ENCODE results near the gene LRRC10.

LRRC10 gene

GRCh38 chr12:69610729-69611128, at the start of gene LRRC10:
TSS of gene LRRC10 (minus strand) at chr12:69610907. CDS start at chr12:69610838, 69 bp downstream.
- no peak for DNase-seq (ENCODE audit: low read depth, low spot score)

GRCh38 chr12:69660164-69660863, 49.6 kb upstream of the LRRC10 start:
- DNase-seq (ENCODE audit: low read depth, low spot score) = no peak

GRCh38 chr12:69658203-69658602, 47.5 kb upstream of the LRRC10 start:
- no peak for DNase-seq (ENCODE audit: low read depth, low spot score)

GRCh38 chr12:69657376-69658137, 46.9 kb upstream of the LRRC10 start:
- no peak for DNase-seq (ENCODE audit: low read depth, low spot score)

- no peak for DNase-seq (ENCODE audit: low read depth, low spot score)
These were observed 45.1 kb upstream of the LRRC10 start for GRCh38 chr12:69655616-69656340.

- no peak for DNase-seq (ENCODE audit: low read depth, low spot score)
These were observed 43.0 kb upstream of the LRRC10 start for GRCh38 chr12:69653703-69654102.

GRCh38 chr12:69651922-69652321, 41.2 kb upstream of the LRRC10 start:
- DNase-seq (ENCODE audit: low read depth, low spot score) = no peak

GRCh38 chr12:69649529-69649928, 38.8 kb upstream of the LRRC10 start:
- DNase-seq (ENCODE audit: low read depth, low spot score) = no peak

GRCh38 chr12:69648476-69648875, 37.8 kb upstream of the LRRC10 start:
- no peak for DNase-seq (ENCODE audit: low read depth, low spot score)

GRCh38 chr12:69647178-69647577, 36.5 kb upstream of the LRRC10 start:
- no peak for DNase-seq (ENCODE audit: low read depth, low spot score)

GRCh38 chr12:69645031-69645430, 34.3 kb upstream of the LRRC10 start:
- no peak for DNase-seq (ENCODE audit: low read depth, low spot score)

GRCh38 chr12:69644511-69644910, 33.8 kb upstream of the LRRC10 start:
- no peak for DNase-seq (ENCODE audit: low read depth, low spot score)

GRCh38 chr12:69642531-69642930, 31.8 kb upstream of the LRRC10 start:
- DNase-seq (ENCODE audit: low read depth, low spot score) = no peak

GRCh38 chr12:69641546-69641945, 30.8 kb upstream of the LRRC10 start:
- DNase-seq (ENCODE audit: low read depth, low spot score) = no peak

- peak; percentile 26 for DNase-seq (ENCODE audit: low read depth, low spot score)
These were observed 28.8 kb upstream of the LRRC10 start for GRCh38 chr12:69639400-69640016.

- DNase-seq (ENCODE audit: low read depth, low spot score) = no peak
These were observed 22.4 kb upstream of the LRRC10 start for GRCh38 chr12:69633061-69633460.

- no peak for DNase-seq (ENCODE audit: low read depth, low spot score)
These were observed 19.5 kb upstream of the LRRC10 start for GRCh38 chr12:69630191-69630590.

- DNase-seq (ENCODE audit: low read depth, low spot score) = no peak
These were observed 16.8 kb upstream of the LRRC10 start for GRCh38 chr12:69627501-69627900.

GRCh38 chr12:69623970-69624369, 13.3 kb upstream of the LRRC10 start:
- DNase-seq (ENCODE audit: low read depth, low spot score) = no peak

GRCh38 chr12:69621551-69621950, 10.8 kb upstream of the LRRC10 start:
- DNase-seq (ENCODE audit: low read depth, low spot score) = no peak

- no peak for DNase-seq (ENCODE audit: low read depth, low spot score)
These were observed 10.2 kb upstream of the LRRC10 start for GRCh38 chr12:69620921-69621320.

GRCh38 chr12:69620077-69620476, 9.4 kb upstream of the LRRC10 start:
- DNase-seq (ENCODE audit: low read depth, low spot score) = no peak

Data from activated CD4-positive, CD25-positive, alpha-beta regulatory T cell treated with anti-CD3 and anti-CD28 coated beads, Interleukin-2, amount 50 U/mL, for 16 hours (primary cell).